ENCODE measurements around the gene PRAMEF18.
"Not testable (repeated sequence)": the region's sequence is repeated elsewhere in the genome, so short reads cannot be mapped to it uniquely, and the experiment has no call there.

PRAMEF18 gene

GRCh38 chr1:13201309-13201708 lies 24.6 kb downstream of the PRAMEF18 start, which contains the start of gene PRAMEF13:
TSS of gene PRAMEF13 (minus strand) at chr1:13201409. CDS start at chr1:13199589, 1,820 bp downstream.
- not testable (repeated sequence) for DNase-seq
